NB4 (cell line): ENCODE measurements around the gene SCP2.
"Not testable (repeated sequence)": the region's sequence is repeated elsewhere in the genome, so short reads cannot be mapped to it uniquely, and the experiment has no call there.

Source experiments
- CTCF ChIP-seq: IDR thresholded peaks from one replicate; pipeline ENCODE4 v1.5.1; 2012; ENCODE audit warnings: low read depth, low read length
- POLR2A ChIP-seq: IDR thresholded peaks from 2 replicates; pipeline ENCODE4 v1.6.1; 2011; ENCODE audit warnings: mild to moderate bottlenecking; ENCODE audit not compliant: insufficient read length; ENCODE audit errors: extremely low read depth

DNA sequence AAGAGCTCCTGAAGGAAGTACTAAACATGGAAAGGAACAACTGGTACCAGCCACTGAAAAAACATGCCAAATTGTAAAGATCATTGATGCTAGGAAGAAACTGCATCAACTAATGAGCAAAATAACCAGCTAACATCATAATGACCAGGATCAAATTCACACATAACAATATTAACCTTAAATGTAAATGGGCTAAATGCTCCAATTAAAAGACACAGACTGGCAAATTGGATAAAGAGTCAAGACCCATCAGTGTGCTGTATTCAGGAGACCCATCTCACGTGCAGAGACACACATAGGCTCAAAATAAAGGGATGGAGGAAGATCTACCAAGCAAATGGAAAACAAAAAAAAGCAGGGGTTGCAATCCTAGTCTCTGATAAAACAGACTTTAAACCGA, 79.5 kb downstream of the SCP2 start:
- TF ChIP-seq CTCF, POLR2A: not testable (repeated sequence)
